Fibroblast of skin of back (primary cell): ENCODE results near the gene IL13RA2.

Experiments used
- DNase-seq: peaks from one replicate; pipeline ENCODE4 v3.0.0-alpha.2; 2013

The IL13RA2 gene

GRCh38 chrX:114985967-114986592 is 31.3 kb downstream of the IL13RA2 start:
- DNase-seq = no peak

- peak; percentile 34 for DNase-seq
These were observed 41.1 kb downstream of the IL13RA2 start for GRCh38 chrX:114976292-114976691.

GRCh38 chrX:114973013-114973412 is 44.4 kb downstream of the IL13RA2 start:
- no peak for DNase-seq

- peak; percentile 0 for DNase-seq
These were observed 46.6 kb downstream of the IL13RA2 start for GRCh38 chrX:114970806-114971205.

- DNase-seq = peak; percentile 13
These were observed 53.0 kb downstream of the IL13RA2 start for GRCh38 chrX:114964374-114964773.

- DNase-seq = no peak
These were observed 55.2 kb downstream of the IL13RA2 start for GRCh38 chrX:114962209-114962608.

- peak; percentile 7 for DNase-seq
These were observed 57.7 kb downstream of the IL13RA2 start for GRCh38 chrX:114959729-114960128.
